Activated CD8-positive, alpha-beta T cell treated with anti-CD3 and anti-CD28 coated beads for 36 hours (primary cell): ENCODE measurements around the gene ZNF304. TPM values are rescaled to one million over a fixed set of nuclear protein-coding genes. Genes with fewer than 3 reads are reported as not detected.

Experiments used
- ATAC-seq: fragments of 200-7000 bp; cut with Tn5 transposase; one replicate; pipeline ENCODE4 v1.10.0; 2021; ENCODE audit warnings: mild to moderate bottlenecking, moderate library complexity
- CTCF ChIA-PET: fragments of 350-600 bp; sonication (Branson Sonifier 250); formaldehyde crosslinking; loops from one replicate; lab custom pipeline; 2021; ENCODE audit warnings: antibody characterized with exemption; lab: Charles Lee
- POLR2A ChIA-PET: fragments of 350-600 bp; sonication (Branson Sonifier 250); formaldehyde crosslinking; loops from one replicate; lab custom pipeline; 2021; ENCODE audit warnings: antibody characterized with exemption; lab: Charles Lee
- DNase-seq: peaks from one replicate; pipeline ENCODE4 v3.0.0-alpha.2; 2020
- H3K27ac Mint-ChIP-seq: one replicate; pipeline ENCODE4 v1.8.0; 2021; ENCODE audit warnings: mild to moderate bottlenecking, mixed read lengths
- H3K27me3 Mint-ChIP-seq: one replicate; pipeline ENCODE4 v1.8.0; 2021; ENCODE audit warnings: mixed read lengths
- H3K36me3 Mint-ChIP-seq: one replicate; pipeline ENCODE4 v1.8.0; 2021; ENCODE audit warnings: low read depth, mixed read lengths
- H3K4me1 Mint-ChIP-seq: one replicate; pipeline ENCODE4 v1.8.0; 2021; ENCODE audit warnings: low read depth, mixed read lengths
- H3K4me3 Mint-ChIP-seq: one replicate; pipeline ENCODE4 v1.8.0; 2021; ENCODE audit warnings: mild to moderate bottlenecking, moderate library complexity, mixed read lengths
- H3K9me3 Mint-ChIP-seq: one replicate; pipeline ENCODE4 v1.8.0; 2021; ENCODE audit warnings: mixed read lengths
- CTCF ChIP-seq: fragments of 200-600 bp; IDR thresholded peaks from one replicate; pipeline ENCODE4 v1.8.0; 2022; ENCODE audit warnings: antibody characterized with exemption, mild to moderate bottlenecking
- intact Hi-C: fragments of 100-400 bp; cut with micrococcal nuclease; formaldehyde crosslinking; loops from one replicate; pipeline ENCODE4 v1.10.0; 2022
- total RNA-seq, 2 experiments: library from RNA; stranded (reverse); gene quantifications; one replicate each; pipeline ENCODE4 v1.2.3, GENCODE V29; 2021

ZNF304 gene
- 1 to 10 TPM; 6.6 to 6.7 TPM for total RNA-seq

GRCh38 chr19:57350877-57351805 lies at the start of gene ZNF304:
Gene ZNF304 (plus strand): TSS chr19:57351271. CDS start chr19:57351665, 394 bp downstream.
- ChIA-PET CTCF (interaction anchor here (0.6 to 1.5 kb wide), 3 partner anchors 16 to 248 kb away, joined by 3 to 5 read pairs (median 3); no protein-coding TSS in a partner anchor), POLR2A (no interaction called here)
- Mint-ChIP-seq H3K27me3 (no peaks in the 10 kb centered on the region), H3K36me3 (peaks cover 48% of the 10 kb centered on the region), H3K4me1 (peaks cover 27% of the 10 kb centered on the region), H3K4me3 (peak within 1 kb of the TSS; percentile 96), H3K27ac (peak within 1 kb of the TSS; percentile 93), H3K9me3 (peaks cover 30% of the 10 kb centered on the region)
- DNase-seq (peak; percentile 93), ATAC-seq (peak; percentile 100)
- no peak for TF ChIP-seq CTCF
- intact Hi-C loops: no loop called here

GRCh38 chr19:57302020-57302465 lies 49.0 kb upstream of the ZNF304 start:
- no peak for TF ChIP-seq CTCF
- peaks cover 21% of the 10 kb centered on the region for H3K9me3 Mint-ChIP-seq
- H3K27ac Mint-ChIP-seq: no peak overlapping the region
- CTCF ChIA-PET: no interaction called here
- POLR2A ChIA-PET: interaction anchor here (1.0 to 2.1 kb wide), 3 partner anchors 8 to 13 kb away, joined by 3 to 6 read pairs (median 4); no protein-coding TSS in a partner anchor
- H3K4me1 Mint-ChIP-seq: peaks cover 16% of the 10 kb centered on the region
- peaks cover 76% of the 10 kb centered on the region for H3K36me3 Mint-ChIP-seq
- intact Hi-C loops: no loop called here
- DNase-seq (no peak), ATAC-seq (no peak)
- no peak overlapping the region for H3K4me3 Mint-ChIP-seq
- H3K27me3 Mint-ChIP-seq: no peaks in the 10 kb centered on the region

GRCh38 chr19:57302727-57303401 lies 48.2 kb upstream of the ZNF304 start:
- ATAC-seq (no peak), DNase-seq (no peak)
- POLR2A ChIA-PET: interaction anchor here (0.8 to 2.1 kb wide), 3 partner anchors 9 to 16 kb away, joined by 3 to 6 read pairs (median 3); no protein-coding TSS in a partner anchor
- CTCF ChIA-PET: no interaction called here
- no peak overlapping the region for H3K27ac Mint-ChIP-seq
- peaks cover 12% of the 10 kb centered on the region for H3K4me1 Mint-ChIP-seq
- intact Hi-C loops: no loop called here
- H3K9me3 Mint-ChIP-seq: peaks cover 16% of the 10 kb centered on the region
- H3K27me3 Mint-ChIP-seq: no peaks in the 10 kb centered on the region
- no peak for TF ChIP-seq CTCF
- H3K36me3 Mint-ChIP-seq: peaks cover 69% of the 10 kb centered on the region
- no peak overlapping the region for H3K4me3 Mint-ChIP-seq

- intact Hi-C loops: no loop called here
- Mint-ChIP-seq H3K27me3 (no peaks in the 10 kb centered on the region), H3K36me3 (peaks cover 56% of the 10 kb centered on the region), H3K27ac (no peak overlapping the region), H3K9me3 (peaks cover 25% of the 10 kb centered on the region), H3K4me3 (no peak overlapping the region), H3K4me1 (peaks cover 14% of the 10 kb centered on the region)
- no peak for DNase-seq
- ChIA-PET POLR2A (no interaction called here), CTCF (interaction anchor here (1.4 kb wide), 1 partner anchor 12 kb away, joined by 3 read pairs; no protein-coding TSS in a partner anchor)
- no peak for ATAC-seq
- no peak for TF ChIP-seq CTCF
Measured at GRCh38 chr19:57305056-57305455, 46.0 kb upstream of the ZNF304 start.
